Endothelial cell of umbilical vein (primary cell): ENCODE results near the gene ANO4.

Source experiments
- CTCF ChIP-seq, 2 donors: IDR thresholded peaks; 1 replicate in 1 of 2; 2 replicates in 1 of 2; pipeline ENCODE4 v1.5.1; 2011; ENCODE audit warnings: low read length in 2 of 2, mild to moderate bottlenecking in 2 of 2, moderate library complexity in 2 of 2, control low read depth in 1 of 2, inconsistent platforms in 1 of 2, low read depth in 1 of 2; ENCODE audit not compliant: insufficient read depth in 1 of 2; ENCODE audit errors: extremely low read depth in 1 of 2
- EZH2 ChIP-seq: IDR thresholded peaks from 2 replicates; pipeline ENCODE4 v1.6.1; 2012; ENCODE audit warnings: borderline replicate concordance, low read depth, mild to moderate bottlenecking, moderate library complexity, low read length, inconsistent platforms; ENCODE audit not compliant: severe bottlenecking
- FOS ChIP-seq: IDR thresholded peaks from 2 replicates; pipeline ENCODE4 v1.6.1; 2011; ENCODE audit warnings: mild to moderate bottlenecking, low read length, moderate library complexity, borderline replicate concordance; ENCODE audit not compliant: insufficient read depth
- GATA2 ChIP-seq: IDR thresholded peaks from 2 replicates; pipeline ENCODE4 v1.7.0; 2011; ENCODE audit warnings: low read depth, mild to moderate bottlenecking, moderate library complexity, mixed read lengths, low read length; ENCODE audit not compliant: insufficient read length, insufficient read depth
- POLR2A ChIP-seq: IDR thresholded peaks from 2 replicates; pipeline ENCODE4 v1.6.1; 2012; ENCODE audit warnings: low read depth, mild to moderate bottlenecking, control low read depth, low read length
- POLR2AphosphoS5 ChIP-seq: IDR thresholded peaks from 2 replicates; pipeline ENCODE4 v1.6.1; 2012; ENCODE audit warnings: low read depth, mild to moderate bottlenecking, control low read depth, low read length, moderate library complexity; ENCODE audit not compliant: insufficient read depth

- TF ChIP-seq CTCF (IDR thresholded peaks at IDR 0.05; ENCODE audit: extremely low read depth in 1 of 2, insufficient read depth in 1 of 2, low read depth in 1 of 2, low read length in 2 of 2) (no peak), FOS (no peak), POLR2AphosphoS5 (no peak), POLR2A (no peak), GATA2 (no peak), EZH2 (no peak)
Observed at GRCh38 chr12:101021442-101021841, 226.9 kb downstream of the ANO4 start.
